HepG2 (cell line): ENCODE results near the gene NSMCE4A. TPM values are rescaled to one million over a fixed set of nuclear protein-coding genes. Genes with fewer than 3 reads are reported as not detected.

Source experiments
- ATAC-seq: fragments of 200-7000 bp; cut with Tn5 transposase; 3 replicates; pipeline ENCODE4 v1.9.1; 2020; ENCODE audit warnings: mild to moderate bottlenecking, moderate library complexity
- BruUV-seq: library from RNA; stranded (reverse); fragments of 400-500 nt; replicated peaks from 2 replicates; lab custom pipeline; 2021; lab: Mats Ljungman, UMichigan
- CTCF ChIA-PET: fragments of 300-600 bp; formaldehyde crosslinking; extraction: SDS; loops from one replicate; lab custom pipeline; 2021; ENCODE audit warnings: low total read pairs, inconsistent platforms, low intra/inter-chr PET ratio; lab: Yijun Ruan, JAX
- POLR2A ChIA-PET: fragments of 350-600 bp; sonication (Branson Sonifier 250); formaldehyde crosslinking; loops from one replicate; lab custom pipeline; 2020; ENCODE audit warnings: antibody characterized with exemption, inconsistent platforms; lab: Yijun Ruan, JAX
- DNase-seq: peaks from one replicate; pipeline ENCODE4 v3.0.0-alpha.2; 2015; ENCODE audit warnings: low spot score
- FAIRE-seq: peaks from 3 replicates; lab custom pipeline; 2011; peaks lifted over from hg19 to GRCh38; lab: Jason Lieb, UNC
- H2AFZ ChIP-seq: one replicate; pipeline ENCODE4 v1.6.1; 2011; ENCODE audit warnings: low read length, inconsistent platforms
- H3K27ac ChIP-seq: fragments of 300-600 bp; 3 replicates; pipeline ENCODE4 v1.8.0; 2011; ENCODE audit warnings: mixed run types, mild to moderate bottlenecking, mixed read lengths, low read length, inconsistent platforms; ENCODE audit not compliant: insufficient read depth; ENCODE audit errors: extremely low read length
- H3K27me3 ChIP-seq, 2 experiments: fragments of 200-600 bp in 1 of 2; 2 replicates in 1 of 2; 3 replicates in 1 of 2; pipeline versions ENCODE4 v1.6.0 to v1.8.0; 2011; ENCODE audit warnings: low read length in 2 of 2, mild to moderate bottlenecking in 2 of 2, moderate library complexity in 2 of 2, inconsistent platforms in 1 of 2; ENCODE audit not compliant: insufficient read depth in 2 of 2, control insufficient read depth in 1 of 2
- H3K36me3 ChIP-seq, 2 experiments: fragments of 200-600 bp in 1 of 2; replicated peaks in 1 of 2; 2 replicates in 1 of 2; 3 replicates in 1 of 2; pipeline versions ENCODE4 v1.5.1 to v1.8.0; 2011; ENCODE audit warnings: low read length in 2 of 2, inconsistent platforms in 1 of 2; ENCODE audit not compliant: insufficient read depth in 2 of 2, control insufficient read depth in 1 of 2
- H3K4me1 ChIP-seq: 2 replicates; pipeline ENCODE4 v1.5.1; 2012; ENCODE audit warnings: low read length, inconsistent platforms; ENCODE audit not compliant: insufficient read depth
- H3K4me2 ChIP-seq: 2 replicates; pipeline ENCODE4 v1.6.0; 2011; ENCODE audit warnings: low read depth, low read length, inconsistent platforms
- H3K4me3 ChIP-seq, 3 experiments: fragments of 200-600 bp in 1 of 3; sonication (generic), shearing (Covaris generic) in 1 of 3; replicated peaks in 1 of 3; 2 replicates each; pipeline ENCODE4 v1.5.1; 2011 to 2016; ENCODE audit warnings: low read length in 3 of 3, inconsistent platforms in 2 of 3, low read depth in 2 of 3, mild to moderate bottlenecking in 2 of 3, control low read depth in 1 of 3, mixed read lengths in 1 of 3; ENCODE audit not compliant: insufficient read depth in 1 of 3
- H3K79me2 ChIP-seq: one replicate; pipeline ENCODE4 v1.6.1; 2011; ENCODE audit warnings: low read length, inconsistent platforms; ENCODE audit not compliant: insufficient read depth
- H3K9ac ChIP-seq: 2 replicates; pipeline ENCODE4 v1.6.0; 2011; ENCODE audit warnings: mild to moderate bottlenecking, low read depth, low read length, inconsistent platforms; ENCODE audit not compliant: insufficient read depth
- H3K9me3 ChIP-seq: 2 replicates; pipeline ENCODE4 v1.5.1; 2012; ENCODE audit warnings: mild to moderate bottlenecking, low read length
- H4K20me1 ChIP-seq: 2 replicates; pipeline ENCODE4 v1.6.0; 2011; ENCODE audit warnings: inconsistent platforms, mild to moderate bottlenecking, low read length, moderate library complexity; ENCODE audit not compliant: insufficient read depth
- HMG20B ChIP-seq: conservative IDR thresholded peaks from 2 replicates; pipeline ENCODE4 v1.6.1; 2016; ENCODE audit warnings: missing genetic modification reagents, missing compliant biosample characterization
- IKZF5 ChIP-seq: IDR thresholded peaks from 2 replicates; pipeline ENCODE4 v1.6.1; 2018; ENCODE audit warnings: missing genetic modification reagents, mild to moderate bottlenecking, missing compliant biosample characterization
- PCBP1 ChIP-seq: fragments of 200-400 bp; formaldehyde crosslinking; IDR thresholded peaks from 2 replicates; pipeline ENCODE4 v1.6.1; 2017; ENCODE audit warnings: mild to moderate bottlenecking, low read depth, low read length, borderline replicate concordance
- TFE3 ChIP-seq: IDR thresholded peaks from 2 replicates; pipeline ENCODE4 v1.6.1; 2016
- ZBTB10 ChIP-seq: sonication (generic); formaldehyde crosslinking; IDR thresholded peaks from 2 replicates; pipeline ENCODE4 v1.4.0; 2020; ENCODE audit warnings: missing genetic modification reagents, borderline replicate concordance
- ZFP62 ChIP-seq: sonication (generic); formaldehyde crosslinking; IDR thresholded peaks from 2 replicates; pipeline ENCODE4 v1.4.0; 2020; ENCODE audit warnings: missing genetic modification reagents
- ZSCAN22 ChIP-seq: sonication (generic); formaldehyde crosslinking; IDR thresholded peaks from 2 replicates; pipeline ENCODE4 v1.4.0; 2020; ENCODE audit warnings: mild to moderate bottlenecking, missing genetic modification reagents
- WGBS: methylation state at CpG from one replicate; pipeline ENCODE4 v1.1.6; 2017; ENCODE audit warnings: low lambda C conversion rate; 5-methylcytosine and 5-hydroxymethylcytosine counted together
- in situ Hi-C: cut with HindIII; loops from 2 replicates; pipeline ENCODE4 v1.10.0; 2017; ENCODE audit warnings: low pct_unique_long_range_greater_than_20kb; ENCODE audit not compliant: extremely low pct_ligation_motif_present
- intact Hi-C: fragments of 100-400 bp; cut with micrococcal nuclease; formaldehyde crosslinking; loops from one replicate; pipeline ENCODE4 v1.10.0; 2022; ENCODE audit not compliant: unreplicated experiment
- polyA plus RNA-seq, 8 experiments: library from polyadenylated mRNA; depleted of rRNA in 3 of 8; stranded (reverse) in 7 of 8; unstranded in 1 of 8; fragments of >200 nt; fragmentation: Illumina TruSeq in 4 of 8; extraction: Trizol in 4 of 8; gene quantifications; 2 replicates each; pipeline versions ENCODE4 v1.2.1 to v1.2.3, GENCODE V29; 2011 to 2016; ENCODE audit warnings: low read depth in 4 of 8, missing spikeins in 1 of 8, mixed read lengths in 1 of 8; ENCODE audit not compliant: insufficient read depth in 1 of 8
- total RNA-seq, 5 experiments: library from RNA; depleted of rRNA; stranded (reverse); fragments of >200 nt; fragmentation: Illumina TruSeq; extraction: Trizol; gene quantifications; 2 replicates each; pipeline ENCODE4 v1.2.3, GENCODE V29; 2016; ENCODE audit warnings: low read depth in 1 of 5

The NSMCE4A gene
- total and polyA plus RNA-seq, 2 of the 13 experiments (the other 11 are each of a cell fraction or from before 2014, with no cell fraction given), result 61.1 to 91.6 TPM

- POLR2A ChIA-PET, result no interaction called here
- Histone ChIP-seq H3K27ac (no peak overlapping the region), H3K9ac (no peak overlapping the region), H3K27me3 (peaks cover 0 to 1% of the 10 kb centered on the region in 2 experiments; a peak in 2 of 5 replicates), H3K9me3 (no peaks in the 10 kb centered on the region), H2AFZ (no peak overlapping the region)
- WGBS, result 20% methylated on average over 1 of the region's 1 CpG
- TF ChIP-seq PCBP1 (no peak), ZBTB10 (CRISPR knock-in tag) (no peak), TFE3 (CRISPR knock-in tag) (no peak), IKZF5 (CRISPR knock-in tag) (no peak), HMG20B (CRISPR knock-in tag) (no peak), ZSCAN22 (CRISPR knock-in tag) (no peak), ZFP62 (no peak)
- TF ChIP-seq, all 625 proteins: peak for 0
- Histone ChIP-seq H3K4me3 (no peak overlapping the region), H3K79me2 (no peaks in the 10 kb centered on the region), H3K36me3 (no peaks in the 10 kb centered on the region), H3K4me2 (no peak overlapping the region), H4K20me1 (no peaks in the 10 kb centered on the region), H3K4me1 (peaks cover under 1% of the 10 kb centered on the region; the same call in 1 of the 2 replicates)
- CTCF ChIA-PET, result no interaction called here
- FAIRE-seq (no peak), ATAC-seq (no peak), DNase-seq (no peak)
- in situ Hi-C loops, result no loop called here
- intact Hi-C loops, result no loop called here
- BruUV-seq, result no TSS peak
Observed at GRCh38 chr10:122001698-122002097, 26.7 kb upstream of the NSMCE4A start.
